ENCODE results near the gene KRTAP4-11. TPM values are rescaled to one million over a fixed set of nuclear protein-coding genes. Genes with fewer than 3 reads are reported as not detected.
"Not testable (repeated sequence)": the region's sequence is repeated elsewhere in the genome, so short reads cannot be mapped to it uniquely, and the experiment has no call there.

The KRTAP4-11 gene
- total and polyA plus RNA-seq, 2 experiments from 2014 or later: not detected

- Histone ChIP-seq H4K20me1 (ENCODE audit: insufficient read depth, poor library complexity, severe bottlenecking) (no peaks in the 10 kb centered on the region), H3K79me2 (no peaks in the 10 kb centered on the region), H3K27me3 (no peaks in the 10 kb centered on the region), H3K4me2 (no peak within 1 kb of the TSS), H2AFZ (no peak within 1 kb of the TSS), H3K9me3 (ENCODE audit: low read depth) (no peaks in the 10 kb centered on the region), H3K9me2 (replicated peaks; ENCODE audit: insufficient read depth) (no peaks in the 10 kb centered on the region), H3K27ac (no peak within 1 kb of the TSS), H3K4me1 (ENCODE audit: insufficient read depth) (no peaks in the 10 kb centered on the region), H3K36me3 (replicated peaks; ENCODE audit: insufficient read depth, low read depth) (no peaks in the 10 kb centered on the region), H3K4me3 (no peak within 1 kb of the TSS)
- WGBS (ENCODE audit: low lambda C conversion rate, missing lambda C conversion rate): 83% methylated on average over 6 of the region's 6 CpGs
- DNase-seq (ENCODE audit: low spot score): no peak
- TF ChIP-seq CTCF (IDR thresholded peaks at IDR 0.05; ENCODE audit: poor library complexity): no peak
- no peak for TF ChIP-seq EZH2 (IDR thresholded peaks at IDR 0.05; ENCODE audit: borderline replicate concordance)
- no peak for TF ChIP-seq EZH2phosphoT487 (IDR thresholded peaks at IDR 0.05; ENCODE audit: low read depth, severe bottlenecking, unreplicated experiment)
Measured at GRCh38 chr17:41140360-41141131, 22.4 kb upstream of the KRTAP4-11 start, which contains the start of gene KRTAP4-6. Gene KRTAP4-6 (minus strand): TSS chr17:41140544. CDS start chr17:41140487, 57 bp downstream.

GRCh38 chr17:41139865-41140264 lies 21.7 kb upstream of the KRTAP4-11 start:
- not testable (repeated sequence) for DNase-seq (ENCODE audit: low spot score); H3K9me2 ChIP-seq (replicated peaks; ENCODE audit: insufficient read depth); H4K20me1 ChIP-seq (ENCODE audit: insufficient read depth, poor library complexity, severe bottlenecking); H3K27me3 ChIP-seq; H3K79me2 ChIP-seq; H3K4me1 ChIP-seq (ENCODE audit: insufficient read depth); H3K4me3 ChIP-seq; H3K9me3 ChIP-seq (ENCODE audit: low read depth); H2AFZ ChIP-seq; H3K27ac ChIP-seq; H3K4me2 ChIP-seq; H3K36me3 ChIP-seq (replicated peaks; ENCODE audit: insufficient read depth, low read depth)
- WGBS (ENCODE audit: low lambda C conversion rate, missing lambda C conversion rate): 92% methylated on average over 11 of the region's 12 CpGs

- H3K4me2 ChIP-seq: no peak overlapping the region
- H3K9me2 ChIP-seq (replicated peaks; ENCODE audit: insufficient read depth): no peaks in the 10 kb centered on the region
- WGBS (ENCODE audit: low lambda C conversion rate, missing lambda C conversion rate): 58% methylated on average over 2 of the region's 2 CpGs
- TF ChIP-seq EZH2 (IDR thresholded peaks at IDR 0.05; ENCODE audit: borderline replicate concordance) (no peak), CTCF (IDR thresholded peaks at IDR 0.05; ENCODE audit: poor library complexity) (no peak), EZH2phosphoT487 (IDR thresholded peaks at IDR 0.05; ENCODE audit: low read depth, severe bottlenecking, unreplicated experiment) (no peak)
- H3K27me3 ChIP-seq: no peaks in the 10 kb centered on the region
- no peak overlapping the region for H2AFZ ChIP-seq
- no peaks in the 10 kb centered on the region for H3K36me3 ChIP-seq (replicated peaks; ENCODE audit: insufficient read depth, low read depth)
- no peaks in the 10 kb centered on the region for H3K79me2 ChIP-seq
- no peak for DNase-seq (ENCODE audit: low spot score)
- no peaks in the 10 kb centered on the region for H4K20me1 ChIP-seq (ENCODE audit: insufficient read depth, poor library complexity, severe bottlenecking)
- no peaks in the 10 kb centered on the region for H3K9me3 ChIP-seq (ENCODE audit: low read depth)
- H3K4me3 ChIP-seq: no peak overlapping the region
- H3K4me1 ChIP-seq (ENCODE audit: insufficient read depth): no peaks in the 10 kb centered on the region
- no peak overlapping the region for H3K27ac ChIP-seq
Measured at GRCh38 chr17:41133880-41134735, 15.9 kb upstream of the KRTAP4-11 start.

- no peaks in the 10 kb centered on the region for H3K9me2 ChIP-seq (replicated peaks; ENCODE audit: insufficient read depth)
- H3K79me2 ChIP-seq: no peaks in the 10 kb centered on the region
- no peak overlapping the region for H2AFZ ChIP-seq
- no peaks in the 10 kb centered on the region for H4K20me1 ChIP-seq (ENCODE audit: insufficient read depth, poor library complexity, severe bottlenecking)
- no peaks in the 10 kb centered on the region for H3K9me3 ChIP-seq (ENCODE audit: low read depth)
- WGBS (ENCODE audit: low lambda C conversion rate, missing lambda C conversion rate): 87% methylated on average over 3 of the region's 3 CpGs
- no peak overlapping the region for H3K4me3 ChIP-seq
- TF ChIP-seq EZH2 (IDR thresholded peaks at IDR 0.05; ENCODE audit: borderline replicate concordance) (no peak), CTCF (IDR thresholded peaks at IDR 0.05; ENCODE audit: poor library complexity) (no peak), EZH2phosphoT487 (IDR thresholded peaks at IDR 0.05; ENCODE audit: low read depth, severe bottlenecking, unreplicated experiment) (no peak)
- no peak overlapping the region for H3K27ac ChIP-seq
- DNase-seq (ENCODE audit: low spot score): no peak
- no peak overlapping the region for H3K4me2 ChIP-seq
- no peaks in the 10 kb centered on the region for H3K27me3 ChIP-seq
- no peaks in the 10 kb centered on the region for H3K4me1 ChIP-seq (ENCODE audit: insufficient read depth)
- H3K36me3 ChIP-seq (replicated peaks; ENCODE audit: insufficient read depth, low read depth): no peaks in the 10 kb centered on the region
Measured at GRCh38 chr17:41131979-41132378, 13.8 kb upstream of the KRTAP4-11 start.

Data from hepatocyte (in vitro differentiated cells).